Lower lobe of right lung (tissue), 2 donors: ENCODE data around the gene CPSF6. TPM values are rescaled to one million over a fixed set of nuclear protein-coding genes. Genes with fewer than 3 reads are reported as not detected.

ENCODE experiments used
- ATAC-seq, 2 donors: fragments of 200-7000 bp; cut with Tn5 transposase; one replicate each; pipeline ENCODE4 v1.9.1; 2020 to 2022; ENCODE audit warnings: mild to moderate bottlenecking in 2 of 2, moderate library complexity in 2 of 2
- DNase-seq: peaks from one replicate; pipeline ENCODE4 v3.0.0-alpha.2; 2020
- H3K27ac ChIP-seq: fragments of 200-600 bp; one replicate; pipeline ENCODE4 v1.8.0; 2022
- H3K27me3 ChIP-seq: fragments of 200-600 bp; one replicate; pipeline ENCODE4 v1.8.0; 2022; ENCODE audit warnings: low read depth
- H3K36me3 ChIP-seq: fragments of 200-600 bp; one replicate; pipeline ENCODE4 v1.8.0; 2022; ENCODE audit warnings: mild to moderate bottlenecking
- H3K4me1 ChIP-seq: fragments of 200-600 bp; one replicate; pipeline ENCODE4 v1.8.0; 2022
- H3K4me3 ChIP-seq: fragments of 200-600 bp; one replicate; pipeline ENCODE4 v1.8.0; 2022; ENCODE audit warnings: mild to moderate bottlenecking
- H3K9me3 ChIP-seq: fragments of 200-600 bp; one replicate; pipeline ENCODE4 v1.8.0; 2022
- CTCF ChIP-seq: fragments of 200-600 bp; IDR thresholded peaks from one replicate; pipeline ENCODE4 v1.8.0; 2022; ENCODE audit warnings: antibody characterized with exemption, mild to moderate bottlenecking
- intact Hi-C: fragments of 100-400 bp; cut with DNase I; formaldehyde crosslinking; loops from one replicate; pipeline ENCODE4 v1.11.0; 2022
- total RNA-seq: library from RNA; stranded (reverse); fragmentation: NEBNext Ultra II Directional; extraction: Animal tissue kit (Norgen Biotek cat#: 25700); gene quantifications from one replicate; pipeline ENCODE4 v1.2.1, GENCODE V29; 2021
- donor health status: DM: no; HTN: yes; CAD: no; lungs with severe emphysema.

CPSF6 gene
- total RNA-seq, 1 donor from 2014 or later = 59.1 TPM

GRCh38 chr12:69211160-69211559, 28.2 kb upstream of the CPSF6 start:
- DNase-seq = no peak
- no peak for TF ChIP-seq CTCF
- ATAC-seq = peak; percentile 25 to 84

DNA sequence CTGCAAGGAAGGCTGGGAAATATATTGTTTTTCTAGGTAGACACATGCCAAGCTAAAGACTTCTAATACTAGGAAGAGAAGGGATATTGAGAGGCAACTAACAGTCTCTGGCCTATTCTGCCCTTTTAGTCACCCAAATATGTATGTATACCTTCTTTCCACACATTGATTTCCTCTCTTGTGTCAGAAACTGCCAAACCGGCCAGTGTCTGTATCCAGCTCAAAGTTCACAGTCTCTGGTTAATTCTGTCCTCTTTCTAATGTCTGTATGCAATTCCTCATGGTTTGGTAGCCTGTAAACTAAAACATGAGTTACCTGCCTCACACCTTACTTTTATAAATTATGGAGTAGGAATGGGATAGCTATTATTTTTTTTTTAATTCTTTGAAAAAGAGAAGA, 25.2 kb upstream of the CPSF6 start:
- no peak overlapping the region for H3K4me3 ChIP-seq
- H3K4me1 ChIP-seq = no peaks in the 10 kb centered on the region
- no peak for ATAC-seq
- no peak for DNase-seq
- intact Hi-C loops = no loop called here
- no peak for TF ChIP-seq CTCF
- no peaks in the 10 kb centered on the region for H3K27me3 ChIP-seq
- H3K9me3 ChIP-seq = no peaks in the 10 kb centered on the region
- no peak overlapping the region for H3K27ac ChIP-seq
- no peaks in the 10 kb centered on the region for H3K36me3 ChIP-seq

More at GRCh38 chr12:69211160-69211559, 28.2 kb upstream of the CPSF6 start:
- Histone ChIP-seq H3K4me3 (no peak overlapping the region), H3K4me1 (no peaks in the 10 kb centered on the region), H3K27ac (no peak overlapping the region), H3K27me3 (no peaks in the 10 kb centered on the region), H3K36me3 (no peaks in the 10 kb centered on the region), H3K9me3 (no peaks in the 10 kb centered on the region)
- intact Hi-C loops = no loop called here

DNA sequence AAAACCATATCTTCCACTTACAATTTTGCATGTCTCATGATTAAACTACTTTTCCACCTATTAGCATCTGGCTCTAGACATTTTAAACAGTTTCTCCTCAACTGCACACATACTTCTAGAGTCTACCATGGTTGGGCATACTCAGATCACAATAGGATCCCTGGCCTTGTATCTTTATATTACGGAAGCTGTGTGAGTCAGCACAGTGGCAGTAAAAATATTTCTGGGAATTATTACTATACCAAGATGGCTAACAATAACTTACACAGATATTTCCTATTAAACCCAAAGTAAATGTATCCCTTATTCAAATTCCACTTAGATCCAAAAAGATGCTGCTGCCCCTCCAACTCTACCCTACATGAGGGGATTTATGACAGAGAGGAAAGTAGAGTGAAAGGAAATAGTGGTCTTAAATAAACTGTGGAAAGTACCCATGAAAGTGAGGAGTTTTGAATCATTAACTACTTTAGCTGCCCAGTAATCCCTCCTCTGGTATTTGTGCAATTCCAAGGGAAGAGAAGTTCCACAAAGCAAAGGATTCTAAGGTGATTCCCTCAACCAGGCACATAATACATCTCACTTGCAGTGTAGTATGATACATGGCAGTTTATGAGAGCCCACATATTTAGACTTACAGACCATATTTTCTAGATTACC, 14.0 kb upstream of the CPSF6 start:
- no peak for TF ChIP-seq CTCF
- Histone ChIP-seq H3K36me3 (no peaks in the 10 kb centered on the region), H3K27ac (no peak overlapping the region), H3K9me3 (no peaks in the 10 kb centered on the region), H3K4me1 (no peaks in the 10 kb centered on the region), H3K27me3 (no peaks in the 10 kb centered on the region), H3K4me3 (no peak overlapping the region)
- no peak for DNase-seq
- intact Hi-C loops = no loop called here
- no peak for ATAC-seq

- H3K27ac ChIP-seq = no peak overlapping the region
- intact Hi-C loops = no loop called here
- TF ChIP-seq CTCF = no peak
These were observed 7.9 kb upstream of the CPSF6 start for GRCh38 chr12:69231479-69231878.

GRCh38 chr12:69238589-69239351, 599 bp upstream of the CPSF6 start:
- no peaks in the 10 kb centered on the region for H3K36me3 ChIP-seq
- peak overlapping the region; percentile 84 for H3K4me3 ChIP-seq
- no peak for TF ChIP-seq CTCF
- peak in 1 of 2 donors; percentile 5 for ATAC-seq
- no peak for DNase-seq
- peak overlapping the region; percentile 94 for H3K27ac ChIP-seq
- no peaks in the 10 kb centered on the region for H3K9me3 ChIP-seq
- intact Hi-C loops = no loop called here
- no peaks in the 10 kb centered on the region for H3K27me3 ChIP-seq
- peaks cover 35% of the 10 kb centered on the region for H3K4me1 ChIP-seq

More at GRCh38 chr12:69231479-69231878, 7.9 kb upstream of the CPSF6 start:
- no peaks in the 10 kb centered on the region for H3K27me3 ChIP-seq
- H3K4me3 ChIP-seq = no peak overlapping the region
- ATAC-seq = no peak
- DNase-seq = no peak
- no peaks in the 10 kb centered on the region for H3K36me3 ChIP-seq
- peaks cover 16% of the 10 kb centered on the region for H3K9me3 ChIP-seq
- H3K4me1 ChIP-seq = no peaks in the 10 kb centered on the region
